AG04450 (cell line): ENCODE measurements around the gene USP15. TPM values are rescaled to one million over a fixed set of nuclear protein-coding genes. Genes with fewer than 3 reads are reported as not detected.
A peak's percentile ranks its signal among the peaks of the same experiment; 100 is the strongest.

ENCODE experiments used
- CTCF ChIA-PET: fragments of 300-600, 350-600 bp; formaldehyde crosslinking; extraction: SDS; loops from one replicate; lab custom pipeline; 2022; ENCODE audit warnings: antibody characterized with exemption, inconsistent platforms; lab: Charles Lee
- POLR2A ChIA-PET: fragments of 350-600 bp; formaldehyde crosslinking; extraction: SDS; loops from one replicate; lab custom pipeline; 2021; ENCODE audit warnings: antibody characterized with exemption, inconsistent platforms; lab: Yijun Ruan, JAX
- DNase-seq: peaks from one replicate; pipeline ENCODE4 v3.0.0-alpha.2; 2011; ENCODE audit warnings: low read depth, low spot score
- H3K27ac ChIP-seq: one replicate; pipeline ENCODE4 v1.5.1; 2012; ENCODE audit warnings: low read depth, low read length, control low read depth
- H3K27me3 ChIP-seq: one replicate; pipeline ENCODE4 v1.6.0; 2012; ENCODE audit warnings: low read length; ENCODE audit not compliant: control insufficient read depth, insufficient read depth
- H3K4me3 ChIP-seq: 2 replicates; pipeline ENCODE4 v1.5.1; 2011; ENCODE audit warnings: mild to moderate bottlenecking, low read depth, low read length, control low read depth
- H3K9me3 ChIP-seq: 2 replicates; pipeline ENCODE4 v1.5.1; 2012; ENCODE audit warnings: low read length; ENCODE audit not compliant: control insufficient read depth, insufficient read depth
- polyA plus RNA-seq: library from polyadenylated mRNA; depleted of rRNA; stranded (reverse); fragments of >200 nt; gene quantifications from 2 replicates; pipeline ENCODE4 v1.2.3, GENCODE V29; 2011
- TF ChIP-seq, protein P1 (sequence below): IDR thresholded peaks from 2 replicates; pipeline ENCODE4 v1.5.1; 2011; ENCODE audit warnings: low read depth, low read length, control low read depth, inconsistent platforms

USP15 gene
- polyA plus RNA-seq, 1 experiment = 64.4 TPM

- CTCF ChIA-PET = no interaction called here
- POLR2A ChIA-PET = no interaction called here
Observed at GRCh38 chr12:62260733-62261683, 804 bp downstream of the USP15 start.

DNA sequence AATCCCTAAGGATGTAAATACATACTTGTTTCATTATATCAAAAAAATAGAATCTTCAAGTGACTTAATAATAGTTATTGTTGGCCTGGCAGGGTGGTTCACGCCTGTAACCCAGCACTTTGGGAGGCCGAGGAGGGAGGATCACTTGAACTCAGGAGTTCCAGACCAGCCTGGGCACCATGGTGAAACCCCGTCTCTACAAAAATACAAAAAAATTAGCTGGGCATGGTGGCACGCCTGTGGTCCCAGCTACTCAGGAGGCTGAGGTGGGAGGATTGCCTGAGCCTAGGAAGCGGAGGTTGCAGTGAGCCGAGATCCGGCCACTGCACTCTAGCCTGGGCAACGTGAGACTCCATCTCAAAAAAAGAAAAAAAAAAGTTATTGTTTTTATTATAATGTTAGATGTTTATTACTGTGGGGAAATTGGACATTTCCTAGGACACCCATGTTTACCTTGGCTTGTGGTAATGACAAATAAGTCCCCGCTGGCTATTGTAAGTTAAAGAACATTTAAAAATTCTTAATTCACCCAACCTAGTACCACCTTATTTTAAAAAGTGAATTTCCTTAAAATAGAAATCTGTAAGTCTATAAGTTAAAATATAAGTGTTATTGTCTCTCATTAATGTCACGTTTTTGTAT, 1.8 kb downstream of the USP15 start:
- peak overlapping the region; percentile 86 for H3K4me3 ChIP-seq
- ChIA-PET POLR2A (no interaction called here), CTCF (no interaction called here)
- no peak overlapping the region for H3K27ac ChIP-seq
- no peak for DNase-seq
- no peaks in the 10 kb centered on the region for H3K27me3 ChIP-seq
- TF ChIP-seq, protein P1, sequence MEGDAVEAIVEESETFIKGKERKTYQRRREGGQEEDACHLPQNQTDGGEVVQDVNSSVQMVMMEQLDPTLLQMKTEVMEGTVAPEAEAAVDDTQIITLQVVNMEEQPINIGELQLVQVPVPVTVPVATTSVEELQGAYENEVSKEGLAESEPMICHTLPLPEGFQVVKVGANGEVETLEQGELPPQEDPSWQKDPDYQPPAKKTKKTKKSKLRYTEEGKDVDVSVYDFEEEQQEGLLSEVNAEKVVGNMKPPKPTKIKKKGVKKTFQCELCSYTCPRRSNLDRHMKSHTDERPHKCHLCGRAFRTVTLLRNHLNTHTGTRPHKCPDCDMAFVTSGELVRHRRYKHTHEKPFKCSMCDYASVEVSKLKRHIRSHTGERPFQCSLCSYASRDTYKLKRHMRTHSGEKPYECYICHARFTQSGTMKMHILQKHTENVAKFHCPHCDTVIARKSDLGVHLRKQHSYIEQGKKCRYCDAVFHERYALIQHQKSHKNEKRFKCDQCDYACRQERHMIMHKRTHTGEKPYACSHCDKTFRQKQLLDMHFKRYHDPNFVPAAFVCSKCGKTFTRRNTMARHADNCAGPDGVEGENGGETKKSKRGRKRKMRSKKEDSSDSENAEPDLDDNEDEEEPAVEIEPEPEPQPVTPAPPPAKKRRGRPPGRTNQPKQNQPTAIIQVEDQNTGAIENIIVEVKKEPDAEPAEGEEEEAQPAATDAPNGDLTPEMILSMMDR = no peak
- H3K9me3 ChIP-seq = peaks cover 2% of the 10 kb centered on the region; the same call in 1 of the 2 replicates

More at GRCh38 chr12:62260733-62261683, 804 bp downstream of the USP15 start:
- H3K4me3 ChIP-seq = peak overlapping the region; percentile 86
- H3K9me3 ChIP-seq = peaks cover 2% of the 10 kb centered on the region; the same call in 1 of the 2 replicates
- peak overlapping the region; percentile 65 for H3K27ac ChIP-seq
- no peak for DNase-seq
- H3K27me3 ChIP-seq = no peaks in the 10 kb centered on the region
- TF ChIP-seq, protein P1 = no peak

DNA sequence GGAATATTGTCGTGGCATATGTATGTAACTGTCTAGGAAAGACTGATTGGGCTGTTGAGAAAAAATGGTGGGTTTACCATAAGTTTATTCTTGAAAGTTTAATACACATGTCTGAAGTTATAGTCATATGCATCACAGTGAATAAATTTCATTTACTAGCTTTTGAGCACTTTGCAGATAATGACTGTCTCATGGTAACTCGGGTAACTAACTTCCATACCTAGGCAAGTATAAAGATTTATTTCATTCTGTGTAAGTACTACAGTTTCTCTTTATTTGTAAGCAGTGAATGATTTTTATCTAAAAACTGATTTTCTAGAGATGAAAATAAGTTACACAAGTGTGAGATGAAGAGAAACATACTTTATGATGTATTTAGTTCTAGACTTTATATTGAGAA, 3.0 kb downstream of the USP15 start:
- DNase-seq = no peak
- CTCF ChIA-PET = no interaction called here
- POLR2A ChIA-PET = no interaction called here
- H3K27ac ChIP-seq = no peak overlapping the region
- TF ChIP-seq, protein P1 = no peak
- H3K27me3 ChIP-seq = no peaks in the 10 kb centered on the region
- no peak overlapping the region for H3K4me3 ChIP-seq
- H3K9me3 ChIP-seq = peaks cover 2% of the 10 kb centered on the region; the same call in 1 of the 2 replicates

DNA sequence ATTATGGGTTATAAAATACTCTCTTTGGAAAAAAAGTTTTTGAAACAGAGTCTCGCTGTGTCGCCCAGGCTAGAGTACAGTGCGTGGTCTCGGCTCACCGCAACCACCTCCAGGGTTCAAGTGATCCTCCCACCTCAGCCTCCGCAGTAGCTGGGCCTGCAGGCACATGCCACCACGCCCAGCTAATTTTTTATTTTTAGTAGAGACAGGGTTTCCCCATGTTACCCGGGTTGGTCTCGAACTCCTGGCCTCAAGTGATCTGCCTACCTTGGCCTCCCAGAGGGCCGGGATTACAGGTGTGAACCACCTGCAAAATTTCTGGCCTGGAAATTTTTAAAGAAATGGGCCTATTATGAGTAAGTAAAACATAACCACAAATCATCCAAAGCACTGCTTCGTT, 3.8 kb downstream of the USP15 start:
- Histone ChIP-seq H3K27me3 (no peaks in the 10 kb centered on the region), H3K4me3 (no peak overlapping the region), H3K27ac (no peak overlapping the region), H3K9me3 (peaks cover 2% of the 10 kb centered on the region; the same call in 1 of the 2 replicates)
- DNase-seq = no peak
- POLR2A ChIA-PET = no interaction called here
- TF ChIP-seq, protein P1 = no peak
- CTCF ChIA-PET = no interaction called here

DNA sequence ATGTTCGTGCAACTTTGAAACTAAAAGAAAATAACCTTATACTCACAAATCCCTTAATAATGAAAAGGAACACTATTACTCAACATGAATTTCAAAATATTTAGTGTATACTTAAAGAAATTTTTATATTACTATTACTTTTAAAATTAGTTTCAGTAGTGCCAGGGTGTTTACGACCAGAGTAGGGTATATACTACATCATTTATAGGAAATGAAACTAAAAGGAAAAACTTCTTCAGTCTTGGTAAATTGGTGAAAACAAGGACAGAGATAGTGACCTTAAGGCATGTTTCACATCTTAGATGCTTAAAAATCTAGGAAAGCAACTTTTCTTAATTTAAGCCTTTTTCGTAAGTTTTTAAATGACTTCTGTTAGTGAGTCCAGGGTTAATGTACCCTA, 4.5 kb downstream of the USP15 start:
- no peak overlapping the region for H3K27ac ChIP-seq
- ChIA-PET POLR2A (no interaction called here), CTCF (no interaction called here)
- no peak for DNase-seq
- peaks cover 2% of the 10 kb centered on the region; the same call in 1 of the 2 replicates for H3K9me3 ChIP-seq
- TF ChIP-seq, protein P1 = no peak
- H3K27me3 ChIP-seq = no peaks in the 10 kb centered on the region
- H3K4me3 ChIP-seq = no peak overlapping the region
